HG03135 (cell line): ENCODE results near the gene PPIB.

Experiments used
- ATAC-seq: cut with Tn5 transposase; IDR thresholded peaks from one replicate; pipeline ENCODE4 v1.9.1; 2021; ENCODE audit warnings: mild to moderate bottlenecking, moderate library complexity; ENCODE audit not compliant: unreplicated experiment

Gene PPIB

DNA sequence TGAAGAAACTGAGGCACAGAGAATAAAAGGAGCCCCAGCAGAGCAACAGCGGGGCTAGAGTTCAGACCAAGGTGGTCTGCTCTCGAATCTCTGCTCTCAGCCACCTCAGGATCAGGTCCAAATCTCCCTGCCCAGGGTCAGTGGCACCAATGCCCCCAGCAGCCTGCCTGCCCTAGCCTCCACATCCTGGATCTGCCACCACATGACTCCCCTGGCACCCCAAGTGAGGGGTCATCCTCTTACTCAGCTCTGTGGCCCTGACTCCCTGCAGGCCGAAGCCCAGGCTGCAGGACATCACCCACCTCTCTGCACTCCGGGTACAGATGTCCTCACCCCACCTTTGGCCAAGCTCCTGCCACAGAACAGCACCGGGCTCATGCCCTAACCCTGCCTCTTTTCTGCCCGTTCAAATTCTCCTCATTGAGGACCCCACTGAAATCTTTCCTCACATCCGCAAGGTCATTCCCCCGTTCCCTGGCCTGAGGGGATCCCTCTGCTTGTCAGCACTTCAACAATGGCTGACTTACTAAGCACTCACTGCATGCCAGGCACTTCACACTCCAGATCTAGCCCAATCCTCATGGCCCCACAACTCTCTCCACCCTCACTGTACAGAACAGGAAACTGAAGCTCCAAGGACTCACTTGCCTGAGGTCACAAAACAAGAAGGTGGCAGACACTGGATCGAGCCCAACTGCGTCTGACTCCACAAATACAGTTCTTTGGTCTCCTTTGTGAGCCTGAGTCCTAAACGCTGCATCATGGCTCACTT is 4.3 kb downstream of the PPIB start:
- no peak for ATAC-seq

DNA sequence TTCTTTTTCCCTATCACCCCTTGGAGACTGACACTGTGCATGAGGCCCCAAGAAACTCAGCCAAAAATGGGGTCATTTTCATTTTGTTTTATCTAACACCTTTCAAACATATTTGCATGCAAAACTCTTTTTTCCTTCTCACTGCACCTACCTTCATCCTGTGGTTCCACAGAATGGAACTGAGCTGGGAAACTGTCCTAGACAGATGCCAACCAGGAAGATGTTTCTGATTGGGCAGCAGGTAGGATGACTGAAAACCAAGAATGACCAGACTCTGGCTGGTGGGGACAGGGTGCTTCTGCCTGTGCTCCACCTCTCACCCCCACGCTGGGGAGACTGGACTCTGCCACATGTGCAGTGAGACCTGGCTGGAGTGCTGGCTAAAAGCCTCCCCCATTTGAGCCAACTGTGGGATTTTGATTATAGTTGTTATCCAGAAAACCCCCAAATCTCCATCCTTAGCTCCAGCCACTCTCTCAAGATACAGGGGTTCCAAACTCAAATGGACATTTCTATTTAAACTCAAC is 5.2 kb downstream of the PPIB start:
- no peak for ATAC-seq

- no peak for ATAC-seq
Measured at GRCh38 chr15:64156652-64157331, 6.0 kb downstream of the PPIB start.

DNA sequence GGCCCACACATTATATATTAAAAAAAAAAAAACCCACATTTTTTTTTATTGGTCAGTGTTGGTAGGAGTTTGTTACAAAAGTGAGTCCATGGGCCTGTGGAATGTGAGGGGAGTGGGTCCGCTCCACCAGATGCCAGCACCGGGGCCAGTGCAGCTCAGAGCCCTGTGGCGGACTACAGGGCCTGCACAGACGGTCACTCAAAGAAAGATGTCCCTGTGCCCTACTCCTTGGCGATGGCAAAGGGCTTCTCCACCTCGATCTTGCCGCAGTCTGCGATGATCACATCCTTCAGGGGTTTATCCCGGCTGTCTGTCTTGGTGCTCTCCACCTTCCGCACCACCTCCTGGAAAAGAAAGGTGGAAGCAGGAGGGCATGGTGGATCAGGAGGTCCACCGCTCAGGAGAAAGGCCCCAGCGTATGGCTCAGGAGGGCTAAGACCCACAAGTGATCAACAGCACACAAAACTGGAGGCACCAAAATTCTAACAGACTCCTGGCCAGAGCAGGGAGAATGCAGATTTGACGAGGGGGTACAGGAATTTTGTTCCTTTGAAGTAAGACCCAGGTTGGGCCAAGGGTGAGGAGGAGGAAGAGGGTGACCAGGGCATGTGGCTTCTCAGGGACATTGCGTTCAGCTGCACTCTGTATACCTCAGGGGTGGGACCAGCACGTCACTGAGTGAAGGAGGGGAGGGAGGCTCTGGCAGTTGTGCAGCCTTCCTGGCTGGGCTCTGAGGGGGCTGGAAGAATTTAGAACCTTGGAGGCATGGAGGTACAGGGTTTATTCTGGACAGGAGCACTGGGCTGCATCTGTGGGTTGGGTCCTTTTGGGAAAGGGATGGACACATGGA is 6.8 kb downstream of the PPIB start:
- ATAC-seq = no peak

GRCh38 chr15:64153480-64154367 is 9.1 kb downstream of the PPIB start:
- ATAC-seq = peak; percentile 45

DNA sequence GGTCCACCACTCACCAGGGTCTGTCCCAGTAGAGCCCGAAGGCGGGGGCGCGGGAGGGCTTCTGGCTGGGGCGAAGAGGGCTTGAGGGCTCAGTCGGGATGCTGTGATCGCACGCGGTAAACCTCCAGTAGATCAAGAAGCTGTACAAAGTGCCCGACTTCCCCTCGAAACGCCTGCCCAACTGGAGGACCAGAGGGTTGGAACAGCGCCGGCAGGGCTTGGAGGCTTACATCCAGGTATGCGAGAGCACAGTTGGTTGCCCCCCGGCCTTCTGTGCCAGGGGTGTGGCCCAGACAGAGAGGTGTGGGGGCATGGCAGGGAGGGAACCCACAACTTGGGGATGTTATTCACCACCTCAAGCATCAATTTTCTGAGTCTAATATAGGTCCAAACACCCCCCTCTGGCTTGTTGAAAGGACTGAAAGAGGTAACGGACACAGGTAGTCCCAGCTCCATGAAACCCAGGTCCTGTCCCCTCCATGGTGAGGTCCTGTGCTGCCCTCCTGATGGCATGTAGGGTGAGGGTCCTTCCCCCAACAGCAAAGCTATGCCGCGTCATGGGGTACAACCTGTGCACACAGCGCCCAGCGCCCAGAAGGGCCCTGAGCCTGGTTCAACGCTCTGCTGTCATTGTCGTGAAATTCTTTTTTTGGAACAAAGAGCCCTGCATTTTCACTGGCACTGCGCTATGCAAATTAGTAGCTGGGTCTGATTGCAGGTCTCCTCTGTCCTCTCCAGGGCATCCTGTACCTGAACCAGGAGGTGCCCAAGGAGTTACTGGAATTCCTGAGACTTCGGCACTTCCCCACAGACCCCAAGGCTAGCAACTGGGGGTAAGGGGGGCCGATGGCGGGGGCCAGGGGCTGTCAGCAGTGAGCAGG is 10.1 kb downstream of the PPIB start:
- peak; percentile 9 for ATAC-seq

DNA sequence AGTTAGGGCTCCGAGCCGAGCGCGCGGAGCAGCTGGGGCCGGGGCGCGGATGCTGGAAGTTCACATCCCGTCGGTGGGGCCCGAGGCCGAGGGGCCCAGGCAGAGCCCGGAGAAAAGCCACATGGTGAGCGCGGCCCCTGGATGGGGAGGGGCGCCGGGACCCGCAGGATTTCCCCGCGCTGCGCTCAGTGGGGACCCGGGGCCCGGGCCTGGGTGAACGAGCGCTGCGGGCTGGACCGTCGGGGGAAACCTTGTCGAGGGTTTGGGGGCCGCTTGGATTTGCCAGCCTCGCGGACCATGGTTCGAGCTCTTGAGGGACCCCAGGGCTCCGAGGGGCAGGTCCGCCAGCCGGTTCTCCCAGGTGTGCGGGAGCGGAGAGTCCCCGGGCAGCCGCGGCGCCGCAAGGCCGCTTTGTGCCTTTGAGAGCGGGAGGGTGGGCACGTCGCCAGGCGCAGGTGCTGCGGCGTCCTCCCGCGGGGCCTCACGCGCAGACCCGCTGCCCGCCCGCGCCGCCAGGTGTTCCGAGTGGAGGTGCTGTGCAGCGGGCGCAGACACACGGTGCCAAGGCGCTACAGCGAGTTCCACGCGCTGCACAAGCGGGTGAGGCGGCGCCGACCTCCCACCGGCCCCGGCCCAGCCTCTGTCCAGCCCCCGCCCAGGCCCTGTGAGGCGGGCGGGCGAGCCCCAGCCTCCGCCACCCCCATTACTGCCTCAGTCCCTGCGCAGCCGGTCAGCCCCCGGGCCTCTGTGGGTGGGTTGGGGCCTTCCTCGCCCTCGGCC is 10.9 kb downstream of the PPIB start, which contains the start of gene SNX22:
TSS of gene SNX22 (plus strand) at position 5 of the 780 bp plus-strand sequence. CDS start at position 50, 45 bp downstream.
- ATAC-seq = peak; percentile 18

GRCh38 chr15:64149893-64150578 is 12.8 kb downstream of the PPIB start:
- ATAC-seq = no peak

DNA sequence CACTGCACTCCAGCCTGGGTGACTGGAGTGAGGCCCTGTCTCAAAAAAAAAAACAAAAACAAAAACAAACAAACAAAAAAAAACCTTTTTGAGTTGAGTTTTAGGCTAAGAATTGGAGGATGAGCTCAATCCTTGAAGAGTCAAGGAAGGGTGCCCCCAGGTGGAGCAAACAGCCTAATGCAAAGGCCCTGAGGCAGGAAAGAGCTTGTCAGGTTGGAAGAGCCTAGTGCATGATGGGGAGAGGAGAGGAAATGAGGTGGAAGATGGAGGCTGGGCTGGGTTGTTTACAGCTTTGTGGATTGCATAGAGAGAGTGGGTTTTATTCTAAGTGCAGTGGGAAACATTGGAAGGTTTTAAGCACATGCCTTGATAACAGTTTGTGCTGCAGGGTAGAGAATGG is 13.4 kb downstream of the PPIB start:
- ATAC-seq = no peak

GRCh38 chr15:64148581-64148980 is 14.2 kb downstream of the PPIB start:
- ATAC-seq = no peak

- no peak for ATAC-seq
Measured at GRCh38 chr15:64148168-64148567, 14.7 kb downstream of the PPIB start.

DNA sequence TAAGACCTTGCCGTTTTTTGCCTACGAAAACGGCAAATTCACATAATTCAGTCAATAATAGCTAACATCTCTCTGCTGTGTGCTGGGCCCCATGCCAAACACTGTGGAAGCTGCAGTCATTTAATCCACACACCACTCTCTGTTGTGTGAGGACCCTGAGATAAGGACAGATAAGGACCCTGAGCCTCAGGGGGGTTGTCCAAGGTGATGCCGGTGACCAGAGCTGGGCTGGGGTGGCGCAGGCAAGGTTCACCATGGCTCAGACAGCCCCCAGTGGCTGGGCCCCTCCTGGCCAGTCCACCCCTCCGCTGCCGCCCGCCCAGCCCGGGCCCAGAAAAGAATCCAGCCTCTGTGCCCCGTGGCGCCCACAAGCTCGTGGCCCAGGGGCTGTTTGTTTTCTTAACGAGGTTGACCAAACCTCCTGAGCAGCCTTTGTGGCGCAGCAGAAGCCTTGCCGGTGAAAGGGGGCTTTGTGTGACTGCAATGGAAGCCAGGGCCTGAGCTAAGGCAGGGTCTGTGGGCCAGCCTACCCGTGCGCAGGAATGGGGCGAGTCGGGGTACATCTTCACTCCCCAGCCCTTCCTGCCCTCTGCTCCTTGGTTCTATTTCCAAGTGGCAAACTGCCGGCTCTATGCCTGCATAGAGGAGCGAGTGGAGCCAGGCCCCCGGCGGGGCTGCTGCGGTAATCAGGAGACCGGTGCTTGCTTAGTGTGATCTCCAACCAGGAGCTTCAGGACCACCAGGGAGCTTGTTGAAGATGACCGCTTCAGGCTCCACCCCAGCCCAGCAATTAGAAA is 15.7 kb downstream of the PPIB start:
- ATAC-seq = no peak

- ATAC-seq = no peak
Measured at GRCh38 chr15:64146520-64146884, 16.3 kb downstream of the PPIB start.

DNA sequence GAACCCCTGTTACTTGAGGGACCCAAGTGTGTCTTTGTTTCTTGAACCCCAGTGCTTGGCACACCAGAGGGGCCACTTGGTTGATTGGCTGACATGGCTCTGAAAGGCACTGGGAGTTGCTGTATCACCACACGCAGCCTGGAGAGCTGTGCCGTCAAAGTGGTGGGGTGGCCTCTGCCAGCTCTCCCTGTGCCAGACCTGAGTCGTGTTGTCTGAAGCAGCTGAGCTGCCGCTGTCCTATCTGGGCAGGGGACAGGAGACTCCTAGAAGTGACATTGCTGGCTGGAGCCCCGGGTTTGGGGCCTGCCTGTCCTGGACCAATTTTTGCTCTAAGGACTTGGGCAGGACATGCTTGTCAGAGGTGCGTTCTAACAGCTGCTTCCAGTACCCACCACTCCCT is 16.8 kb downstream of the PPIB start:
- no peak for ATAC-seq

DNA sequence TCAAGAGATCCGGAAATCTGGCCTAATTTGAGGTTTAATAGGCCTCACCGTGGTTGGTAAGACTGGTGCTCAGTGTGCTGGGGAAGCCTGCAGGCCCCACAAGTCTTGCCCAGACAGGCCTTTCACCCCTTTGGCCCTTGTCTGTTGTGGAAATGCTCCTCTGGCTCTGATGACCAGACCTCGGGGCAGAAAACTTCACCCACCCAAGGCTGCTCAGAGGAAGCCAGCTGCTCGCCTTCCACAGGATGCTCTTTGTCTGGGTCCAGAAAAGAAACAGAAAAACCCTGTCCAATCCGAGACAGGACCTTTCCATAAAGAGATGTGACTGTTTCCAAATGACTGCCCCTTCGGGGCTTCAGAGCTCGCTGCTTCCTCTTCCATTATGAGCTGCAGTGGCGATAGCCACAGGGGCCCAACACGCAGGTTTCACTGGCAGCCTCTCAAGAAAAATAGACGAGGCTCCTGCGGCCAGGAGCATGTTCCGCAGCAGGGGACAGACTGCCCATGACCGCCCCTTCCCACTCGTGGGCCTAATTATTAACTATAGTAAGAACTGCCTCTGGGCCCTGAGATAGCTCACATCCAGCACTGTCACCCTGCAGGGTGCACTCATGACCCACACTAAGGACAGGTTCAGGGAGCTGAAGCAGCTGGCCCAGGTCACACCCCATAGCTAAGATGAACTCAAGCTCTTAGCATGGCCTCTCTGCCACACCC is 18.1 kb downstream of the PPIB start:
- ATAC-seq = peak; percentile 71

DNA sequence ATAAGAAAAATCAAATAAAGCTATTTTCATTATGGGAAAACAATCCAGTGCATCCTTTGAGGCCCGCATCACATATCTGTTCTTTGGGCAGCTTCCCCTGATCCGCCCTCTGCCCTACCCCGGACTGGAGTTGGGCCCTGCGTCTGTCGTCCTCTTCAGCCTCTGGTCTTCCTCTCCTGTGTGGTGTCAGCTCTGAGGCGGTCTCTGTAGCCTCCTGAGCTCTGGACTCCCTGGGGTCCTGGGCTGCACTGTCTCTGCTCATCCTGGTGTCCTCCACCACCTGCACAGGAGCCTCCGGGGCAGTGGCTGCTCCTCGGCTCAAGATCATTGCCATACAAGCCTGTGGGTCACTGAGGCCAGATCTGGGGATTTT is 18.6 kb downstream of the PPIB start:
- no peak for ATAC-seq

DNA sequence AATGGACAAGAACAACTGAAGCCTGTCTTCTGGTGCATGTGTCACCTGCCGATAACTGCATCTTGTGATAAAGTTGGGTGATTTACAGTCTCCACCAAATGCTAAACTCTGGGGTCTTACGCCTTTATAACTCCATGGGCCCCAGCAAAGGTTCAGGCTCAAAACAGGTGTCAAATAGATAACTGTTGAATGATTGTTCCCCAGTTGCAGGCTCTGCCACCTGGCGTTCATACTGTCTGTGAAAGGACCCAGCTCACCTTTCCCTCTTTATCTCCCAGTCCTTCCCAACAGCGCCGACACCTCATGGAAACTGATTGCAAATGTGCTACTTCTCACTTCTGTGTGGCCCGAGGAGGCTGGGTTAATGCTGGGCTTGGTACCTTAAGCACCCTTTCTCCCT is 19.5 kb downstream of the PPIB start:
- no peak for ATAC-seq
